Activated CD8-positive, alpha-beta T cell treated with anti-CD3 and anti-CD28 coated beads for 36 hours (primary cell): ENCODE results near the gene CCDC102B. TPM values are rescaled to one million over a fixed set of nuclear protein-coding genes. Genes with fewer than 3 reads are reported as not detected.

Experiments
- ATAC-seq: fragments of 200-7000 bp; cut with Tn5 transposase; one replicate; pipeline ENCODE4 v1.10.0; 2021; ENCODE audit warnings: mild to moderate bottlenecking, moderate library complexity
- CTCF ChIA-PET: fragments of 350-600 bp; sonication (Branson Sonifier 250); formaldehyde crosslinking; loops from one replicate; lab custom pipeline; 2021; ENCODE audit warnings: antibody characterized with exemption; lab: Charles Lee
- POLR2A ChIA-PET: fragments of 350-600 bp; sonication (Branson Sonifier 250); formaldehyde crosslinking; loops from one replicate; lab custom pipeline; 2021; ENCODE audit warnings: antibody characterized with exemption; lab: Charles Lee
- DNase-seq: peaks from one replicate; pipeline ENCODE4 v3.0.0-alpha.2; 2020
- H3K27ac Mint-ChIP-seq: one replicate; pipeline ENCODE4 v1.8.0; 2021; ENCODE audit warnings: mild to moderate bottlenecking, mixed read lengths
- H3K27me3 Mint-ChIP-seq: one replicate; pipeline ENCODE4 v1.8.0; 2021; ENCODE audit warnings: mixed read lengths
- H3K36me3 Mint-ChIP-seq: one replicate; pipeline ENCODE4 v1.8.0; 2021; ENCODE audit warnings: low read depth, mixed read lengths
- H3K4me1 Mint-ChIP-seq: one replicate; pipeline ENCODE4 v1.8.0; 2021; ENCODE audit warnings: low read depth, mixed read lengths
- H3K4me3 Mint-ChIP-seq: one replicate; pipeline ENCODE4 v1.8.0; 2021; ENCODE audit warnings: mild to moderate bottlenecking, moderate library complexity, mixed read lengths
- H3K9me3 Mint-ChIP-seq: one replicate; pipeline ENCODE4 v1.8.0; 2021; ENCODE audit warnings: mixed read lengths
- intact Hi-C: fragments of 100-400 bp; cut with micrococcal nuclease; formaldehyde crosslinking; loops from one replicate; pipeline ENCODE4 v1.10.0; 2022
- total RNA-seq, 2 experiments: library from RNA; stranded (reverse); gene quantifications; one replicate each; pipeline ENCODE4 v1.2.3, GENCODE V29; 2021
- TF ChIP-seq, protein P1 (sequence below): fragments of 200-600 bp; IDR thresholded peaks from one replicate; pipeline ENCODE4 v1.8.0; 2022; ENCODE audit warnings: antibody characterized with exemption, mild to moderate bottlenecking

Gene CCDC102B
- total RNA-seq, 2 experiments from 2014 or later, result 0.95 to 2.1 TPM

DNA sequence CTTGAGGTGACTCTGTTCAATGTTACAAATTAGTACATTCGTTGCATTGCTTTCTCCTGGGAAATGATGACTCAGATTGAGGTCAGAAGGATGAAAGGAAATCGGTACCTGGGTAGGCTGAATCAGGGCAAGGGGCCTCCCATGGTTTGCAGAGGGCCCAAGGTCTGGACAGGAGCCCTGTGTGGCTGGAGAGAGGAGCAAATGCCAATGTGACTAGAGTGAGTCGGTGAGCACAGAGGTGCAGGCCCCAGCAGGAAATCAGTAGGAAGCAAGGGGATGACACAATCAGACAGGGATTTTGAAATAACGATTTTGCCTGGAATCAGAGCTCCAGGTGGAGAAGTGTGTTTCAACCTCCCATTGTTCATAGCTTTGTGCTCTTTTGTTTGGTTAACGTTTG, 118.9 kb downstream of the CCDC102B start:
- Mint-ChIP-seq H3K4me1 (peaks cover 9% of the 10 kb centered on the region), H3K4me3 (no peak overlapping the region), H3K27me3 (no peaks in the 10 kb centered on the region), H3K27ac (no peak overlapping the region), H3K36me3 (no peaks in the 10 kb centered on the region), H3K9me3 (no peaks in the 10 kb centered on the region)
- DNase-seq, result no peak
- TF ChIP-seq, protein P1, sequence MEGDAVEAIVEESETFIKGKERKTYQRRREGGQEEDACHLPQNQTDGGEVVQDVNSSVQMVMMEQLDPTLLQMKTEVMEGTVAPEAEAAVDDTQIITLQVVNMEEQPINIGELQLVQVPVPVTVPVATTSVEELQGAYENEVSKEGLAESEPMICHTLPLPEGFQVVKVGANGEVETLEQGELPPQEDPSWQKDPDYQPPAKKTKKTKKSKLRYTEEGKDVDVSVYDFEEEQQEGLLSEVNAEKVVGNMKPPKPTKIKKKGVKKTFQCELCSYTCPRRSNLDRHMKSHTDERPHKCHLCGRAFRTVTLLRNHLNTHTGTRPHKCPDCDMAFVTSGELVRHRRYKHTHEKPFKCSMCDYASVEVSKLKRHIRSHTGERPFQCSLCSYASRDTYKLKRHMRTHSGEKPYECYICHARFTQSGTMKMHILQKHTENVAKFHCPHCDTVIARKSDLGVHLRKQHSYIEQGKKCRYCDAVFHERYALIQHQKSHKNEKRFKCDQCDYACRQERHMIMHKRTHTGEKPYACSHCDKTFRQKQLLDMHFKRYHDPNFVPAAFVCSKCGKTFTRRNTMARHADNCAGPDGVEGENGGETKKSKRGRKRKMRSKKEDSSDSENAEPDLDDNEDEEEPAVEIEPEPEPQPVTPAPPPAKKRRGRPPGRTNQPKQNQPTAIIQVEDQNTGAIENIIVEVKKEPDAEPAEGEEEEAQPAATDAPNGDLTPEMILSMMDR, result no peak
- ChIA-PET POLR2A (no interaction called here), CTCF (no interaction called here)
- intact Hi-C loops, result no loop called here
- ATAC-seq, result no peak

DNA sequence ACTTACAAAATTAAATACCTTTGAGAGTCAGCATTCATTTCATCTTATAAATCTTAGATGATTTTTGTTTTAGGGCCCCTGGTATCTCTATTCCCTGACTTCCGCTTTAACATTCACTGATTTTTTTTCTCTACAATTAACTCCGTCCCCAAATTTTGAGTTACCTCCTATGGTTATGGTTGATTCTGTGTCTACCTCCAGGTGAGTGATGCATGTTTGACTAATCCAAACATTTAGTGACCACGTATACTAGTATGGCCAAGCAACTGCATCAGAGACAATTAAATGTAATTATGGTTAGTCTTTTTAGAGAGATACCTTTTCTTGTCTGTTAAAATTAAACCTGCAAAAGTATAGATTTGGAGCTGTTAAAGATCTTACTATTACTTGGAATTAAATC, 120.3 kb downstream of the CCDC102B start:
- ChIA-PET CTCF (no interaction called here), POLR2A (no interaction called here)
- ATAC-seq, result no peak
- no peak overlapping the region for H3K27ac Mint-ChIP-seq
- DNase-seq, result no peak
- TF ChIP-seq, protein P1, result no peak
- H3K27me3 Mint-ChIP-seq, result no peaks in the 10 kb centered on the region
- no peak overlapping the region for H3K4me3 Mint-ChIP-seq
- intact Hi-C loops, result no loop called here
- peaks cover 9% of the 10 kb centered on the region for H3K4me1 Mint-ChIP-seq
- no peaks in the 10 kb centered on the region for H3K9me3 Mint-ChIP-seq
- H3K36me3 Mint-ChIP-seq, result no peaks in the 10 kb centered on the region

DNA sequence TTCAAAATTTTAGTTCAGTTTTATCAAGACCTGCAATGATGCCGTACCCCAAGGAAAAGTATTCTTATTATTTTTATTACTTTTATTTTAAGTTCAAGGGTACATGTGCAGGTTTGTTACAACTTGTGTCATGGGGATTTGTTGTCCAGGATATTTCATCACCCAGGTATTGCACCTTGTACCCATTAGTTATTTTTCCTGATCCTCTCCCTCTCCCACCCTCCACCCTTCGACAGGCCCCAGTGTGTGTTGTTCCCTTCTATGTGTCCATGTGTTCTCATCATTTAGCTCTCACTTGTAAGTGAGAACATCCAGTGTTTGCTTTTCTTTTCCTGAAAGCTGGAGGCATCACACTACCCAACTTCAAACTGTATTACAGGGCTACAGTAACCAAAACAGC, 122.0 kb downstream of the CCDC102B start:
- Mint-ChIP-seq H3K4me1 (peaks cover 4% of the 10 kb centered on the region), H3K27me3 (no peaks in the 10 kb centered on the region), H3K27ac (no peak overlapping the region), H3K4me3 (no peak overlapping the region), H3K36me3 (no peaks in the 10 kb centered on the region), H3K9me3 (no peaks in the 10 kb centered on the region)
- DNase-seq (no peak), ATAC-seq (no peak)
- ChIA-PET POLR2A (no interaction called here), CTCF (no interaction called here)
- TF ChIP-seq, protein P1, result no peak
- intact Hi-C loops, result no loop called here

DNA sequence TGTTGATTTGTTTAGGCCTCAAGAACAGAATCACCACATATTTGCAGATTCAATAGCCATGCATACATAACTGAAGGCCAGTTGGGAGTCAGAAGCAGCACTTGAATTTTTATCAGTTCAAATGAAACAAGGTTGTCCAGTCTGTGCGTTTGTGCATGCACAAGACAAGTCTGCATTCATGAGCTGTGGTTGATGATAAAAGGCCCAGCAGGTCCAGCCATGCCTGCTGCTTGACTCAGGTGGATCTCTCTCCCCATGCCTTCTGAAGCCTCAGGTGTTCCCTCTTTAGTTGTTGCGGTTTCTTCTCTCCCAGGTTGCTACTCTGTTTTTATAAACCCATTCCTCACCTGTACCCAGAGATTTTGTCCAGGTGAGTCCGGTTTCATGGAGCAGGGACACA, 124.5 kb downstream of the CCDC102B start:
- Mint-ChIP-seq H3K27me3 (peaks cover 1% of the 10 kb centered on the region), H3K9me3 (no peaks in the 10 kb centered on the region), H3K36me3 (no peaks in the 10 kb centered on the region), H3K27ac (no peak overlapping the region), H3K4me3 (no peak overlapping the region), H3K4me1 (peaks cover 2% of the 10 kb centered on the region)
- TF ChIP-seq, protein P1, result no peak
- ChIA-PET POLR2A (no interaction called here), CTCF (no interaction called here)
- DNase-seq, result no peak
- ATAC-seq, result no peak
- intact Hi-C loops, result no loop called here

DNA sequence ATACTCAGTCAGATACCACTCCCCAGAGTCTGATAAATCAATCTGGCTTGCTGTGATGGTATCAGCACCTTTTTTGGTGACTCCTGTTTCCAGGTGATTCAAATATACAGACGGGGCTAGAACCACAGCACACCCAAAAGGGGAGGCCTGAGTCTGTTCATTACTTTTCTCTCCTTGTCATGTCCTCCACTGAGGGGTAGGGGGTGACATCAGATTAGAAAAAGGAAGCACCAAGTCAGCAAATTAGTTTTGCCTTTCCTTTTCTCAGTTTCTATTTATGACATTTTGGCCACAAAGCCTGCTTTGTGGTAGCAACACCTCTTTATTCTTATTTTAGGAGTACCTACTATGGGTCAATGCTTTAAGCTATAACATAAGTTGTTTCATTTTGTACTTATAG, 127.4 kb downstream of the CCDC102B start:
- no peak overlapping the region for H3K27ac Mint-ChIP-seq
- ATAC-seq (peak; percentile 79), DNase-seq (peak; percentile 7)
- ChIA-PET POLR2A (interaction anchor here (0.6 kb wide), 1 partner anchor 783 kb away, joined by 3 read pairs; no protein-coding TSS in a partner anchor), CTCF (no interaction called here)
- peaks cover 1% of the 10 kb centered on the region for H3K27me3 Mint-ChIP-seq
- H3K36me3 Mint-ChIP-seq, result no peaks in the 10 kb centered on the region
- peaks cover 2% of the 10 kb centered on the region for H3K4me1 Mint-ChIP-seq
- H3K9me3 Mint-ChIP-seq, result no peaks in the 10 kb centered on the region
- TF ChIP-seq, protein P1, result peak; percentile 46
- intact Hi-C loops, result no loop called here
- H3K4me3 Mint-ChIP-seq, result no peak overlapping the region
